ENCODE results near the gene TGFB3. TPM values are rescaled to one million over a fixed set of nuclear protein-coding genes. Genes with fewer than 3 reads are reported as not detected.

TGFB3 gene
- total RNA-seq, 3 donors from 2014 or later (not counting 1 experiment from before 2014, with no cell fraction given): 10.6 to 12.8 (median 12.3) TPM

GRCh38 chr14:75970989-75971388 is 10.8 kb downstream of the TGFB3 start:
- no peak overlapping the region for H3K4me3 Mint-ChIP-seq
- H3K4me3 ChIP-seq (ENCODE audit: low read length): no peak overlapping the region
- no peaks in the 10 kb centered on the region for H3K27me3 ChIP-seq (ENCODE audit: control insufficient read depth, insufficient read depth, low read length)
- no peaks in the 10 kb centered on the region for H3K9me3 ChIP-seq (ENCODE audit: control insufficient read depth, insufficient read depth, low read length)
- TF ChIP-seq CTCF (IDR thresholded peaks at IDR 0.05): no peak
- no peak overlapping the region for H3K27ac Mint-ChIP-seq
- H3K9me3 Mint-ChIP-seq: no peaks in the 10 kb centered on the region
- H3K27me3 Mint-ChIP-seq (ENCODE audit: low read depth in 2 of 2): no peaks in the 10 kb centered on the region
- H3K4me1 Mint-ChIP-seq: no peaks in the 10 kb centered on the region
- no peaks in the 10 kb centered on the region for H3K4me1 ChIP-seq (ENCODE audit: control insufficient read depth, insufficient read depth, low read length)
- 94% methylated on average over 9 of the region's 9 CpGs for WGBS (ENCODE audit: insufficient coverage)
- H3K36me3 Mint-ChIP-seq: peaks cover 4% of the 10 kb centered on the region
- no peak overlapping the region for H3K27ac ChIP-seq (ENCODE audit: low read length)
- H3K36me3 ChIP-seq (ENCODE audit: control insufficient read depth, insufficient read depth, low read length): no peaks in the 10 kb centered on the region
- intact Hi-C loops (cut with micrococcal nuclease): no loop called here
- DNase-seq (no peak), ATAC-seq (no peak)

GRCh38 chr14:75969891-75970290 is 11.9 kb downstream of the TGFB3 start:
- Mint-ChIP-seq H3K4me1 (no peaks in the 10 kb centered on the region), H3K27ac (no peak overlapping the region), H3K9me3 (no peaks in the 10 kb centered on the region), H3K27me3 (ENCODE audit: low read depth in 2 of 2) (no peaks in the 10 kb centered on the region), H3K4me3 (no peak overlapping the region), H3K36me3 (peaks cover 8% of the 10 kb centered on the region)
- H3K27me3 ChIP-seq (ENCODE audit: control insufficient read depth, insufficient read depth, low read length): no peaks in the 10 kb centered on the region
- no peak for ATAC-seq
- no peak for TF ChIP-seq CTCF (IDR thresholded peaks at IDR 0.05)
- no peak for DNase-seq
- H3K9me3 ChIP-seq (ENCODE audit: control insufficient read depth, insufficient read depth, low read length): no peaks in the 10 kb centered on the region
- H3K36me3 ChIP-seq (ENCODE audit: control insufficient read depth, insufficient read depth, low read length): no peaks in the 10 kb centered on the region
- no peaks in the 10 kb centered on the region for H3K4me1 ChIP-seq (ENCODE audit: control insufficient read depth, insufficient read depth, low read length)
- no peak overlapping the region for H3K27ac ChIP-seq (ENCODE audit: low read length)
- 78% methylated on average over 8 of the region's 8 CpGs for WGBS (ENCODE audit: insufficient coverage)
- no peak overlapping the region for H3K4me3 ChIP-seq (ENCODE audit: low read length)
- intact Hi-C loops (cut with micrococcal nuclease): no loop called here

- peaks cover 8% of the 10 kb centered on the region for H3K36me3 Mint-ChIP-seq
- no peak overlapping the region for H3K4me3 Mint-ChIP-seq
- no peaks in the 10 kb centered on the region for H3K27me3 ChIP-seq (ENCODE audit: control insufficient read depth, insufficient read depth, low read length)
- no peaks in the 10 kb centered on the region for H3K4me1 ChIP-seq (ENCODE audit: control insufficient read depth, insufficient read depth, low read length)
- no peaks in the 10 kb centered on the region for H3K27me3 Mint-ChIP-seq (ENCODE audit: low read depth in 2 of 2)
- DNase-seq (no peak), ATAC-seq (no peak)
- no peaks in the 10 kb centered on the region for H3K4me1 Mint-ChIP-seq
- H3K9me3 Mint-ChIP-seq: no peaks in the 10 kb centered on the region
- intact Hi-C loops (cut with micrococcal nuclease): no loop called here
- 64% methylated on average over 1 of the region's 4 CpGs for WGBS (ENCODE audit: insufficient coverage)
- H3K36me3 ChIP-seq (ENCODE audit: control insufficient read depth, insufficient read depth, low read length): no peaks in the 10 kb centered on the region
- no peak overlapping the region for H3K4me3 ChIP-seq (ENCODE audit: low read length)
- H3K27ac Mint-ChIP-seq: no peak overlapping the region
- TF ChIP-seq CTCF (IDR thresholded peaks at IDR 0.05): no peak
- H3K9me3 ChIP-seq (ENCODE audit: control insufficient read depth, insufficient read depth, low read length): no peaks in the 10 kb centered on the region
- H3K27ac ChIP-seq (ENCODE audit: low read length): no peak overlapping the region
Observed at GRCh38 chr14:75969126-75969525, 12.7 kb downstream of the TGFB3 start.

- ATAC-seq (no peak), DNase-seq (no peak)
- Mint-ChIP-seq H3K4me1 (no peaks in the 10 kb centered on the region), H3K4me3 (no peak overlapping the region), H3K27me3 (ENCODE audit: low read depth in 2 of 2) (no peaks in the 10 kb centered on the region), H3K36me3 (peaks cover 8% of the 10 kb centered on the region), H3K9me3 (no peaks in the 10 kb centered on the region), H3K27ac (no peak overlapping the region)
- no peaks in the 10 kb centered on the region for H3K9me3 ChIP-seq (ENCODE audit: control insufficient read depth, insufficient read depth, low read length)
- H3K27me3 ChIP-seq (ENCODE audit: control insufficient read depth, insufficient read depth, low read length): no peaks in the 10 kb centered on the region
- TF ChIP-seq CTCF (IDR thresholded peaks at IDR 0.05): no peak
- no peak overlapping the region for H3K4me3 ChIP-seq (ENCODE audit: low read length)
- 95% methylated on average over 4 of the region's 4 CpGs for WGBS (ENCODE audit: insufficient coverage)
- H3K4me1 ChIP-seq (ENCODE audit: control insufficient read depth, insufficient read depth, low read length): no peaks in the 10 kb centered on the region
- intact Hi-C loops (cut with micrococcal nuclease): no loop called here
- no peaks in the 10 kb centered on the region for H3K36me3 ChIP-seq (ENCODE audit: control insufficient read depth, insufficient read depth, low read length)
- H3K27ac ChIP-seq (ENCODE audit: low read length): no peak overlapping the region
Observed at GRCh38 chr14:75968456-75968855, 13.3 kb downstream of the TGFB3 start.
